CD4-positive, alpha-beta T cell (primary cell): ENCODE results near the gene FBXO7. TPM values are rescaled to one million over a fixed set of nuclear protein-coding genes. Genes with fewer than 3 reads are reported as not detected.

ENCODE experiments used
- ATAC-seq: fragments of 200-7000 bp; cut with Tn5 transposase; one replicate; pipeline ENCODE4 v1.10.0; 2022; ENCODE audit warnings: mild to moderate bottlenecking; ENCODE audit not compliant: poor library complexity
- CTCF ChIA-PET: fragments of 350-600 bp; sonication (Branson Sonifier 250); formaldehyde crosslinking; loops from one replicate; lab custom pipeline; 2021; ENCODE audit warnings: antibody characterized with exemption, inconsistent platforms; lab: Charles Lee
- POLR2A ChIA-PET: fragments of 350-600 bp; sonication (Branson Sonifier 250); formaldehyde crosslinking; loops from one replicate; lab custom pipeline; 2021; ENCODE audit warnings: antibody characterized with exemption, inconsistent platforms; lab: Charles Lee
- DNase-seq, 14 experiments: peaks; one replicate each; pipeline ENCODE4 v3.0.0-alpha.2; 2013 to 2020; ENCODE audit warnings: mixed read lengths in 2 of 14
- H3K27ac ChIP-seq, 2 donors: one replicate each; pipeline versions ENCODE4 v1.5.1 to v1.7.0; 2013; ENCODE audit warnings: low read length in 2 of 2, low read depth in 1 of 2, mild to moderate bottlenecking in 1 of 2
- H3K27me3 ChIP-seq, 2 experiments: 1 replicate in 1 of 2; 2 replicates in 1 of 2; pipeline versions ENCODE4 v1.6.1 to v1.7.0; 2013; ENCODE audit warnings: low read length in 2 of 2, control low read depth in 1 of 2, mild to moderate bottlenecking in 1 of 2, moderate library complexity in 1 of 2; ENCODE audit not compliant: insufficient read depth in 2 of 2, control insufficient read depth in 1 of 2
- H3K36me3 ChIP-seq: one replicate; pipeline ENCODE4 v1.6.1; 2013; ENCODE audit warnings: low read length, control low read depth; ENCODE audit not compliant: insufficient read depth
- H3K4me1 ChIP-seq: one replicate; pipeline ENCODE4 v1.6.1; 2013; ENCODE audit warnings: low read length, control low read depth; ENCODE audit not compliant: insufficient read depth
- H3K4me3 ChIP-seq: one replicate; pipeline ENCODE4 v1.5.1; 2013; ENCODE audit warnings: mild to moderate bottlenecking, low read length, moderate library complexity
- H3K9me3 ChIP-seq, 2 experiments: 1 replicate in 1 of 2; 2 replicates in 1 of 2; pipeline versions ENCODE4 v1.6.1 to v1.7.0; 2013; ENCODE audit warnings: low read length in 2 of 2, mild to moderate bottlenecking in 2 of 2, control low read depth in 1 of 2, moderate library complexity in 1 of 2; ENCODE audit not compliant: control insufficient read depth in 1 of 2, insufficient read depth in 1 of 2
- H3K27ac Mint-ChIP-seq: one replicate; pipeline ENCODE4 v1.8.0; 2020; ENCODE audit warnings: mixed read lengths
- H3K27me3 Mint-ChIP-seq: one replicate; pipeline ENCODE4 v1.8.0; 2021; ENCODE audit warnings: mixed read lengths
- H3K36me3 Mint-ChIP-seq: one replicate; pipeline ENCODE4 v1.8.0; 2021; ENCODE audit warnings: low read depth, mixed read lengths
- H3K4me1 Mint-ChIP-seq: one replicate; pipeline ENCODE4 v1.8.0; 2021; ENCODE audit warnings: low read depth, mixed read lengths
- H3K4me3 Mint-ChIP-seq: one replicate; pipeline ENCODE4 v1.8.0; 2020; ENCODE audit warnings: mild to moderate bottlenecking, mixed read lengths
- H3K9me3 Mint-ChIP-seq: one replicate; pipeline ENCODE4 v1.8.0; 2020; ENCODE audit warnings: mixed read lengths
- intact Hi-C, 2 experiments: fragments of 100-400 bp; cut with DNase I in 1 of 2; cut with micrococcal nuclease in 1 of 2; formaldehyde crosslinking; loops; one replicate each; pipeline versions ENCODE4 v1.15.1 to v1.9.0; 2023 to 2025; cut with DNase I, micrococcal nuclease
- total RNA-seq, 174 experiments: library from RNA in 2 of 174; stranded (reverse) in 2 of 174; gene quantifications; one replicate each; pipeline ENCODE4 v1.2.3 and lab custom pipeline; 2021 to 2026
- TF ChIP-seq, protein P1 (sequence below): fragments of 200-600 bp; IDR thresholded peaks from one replicate; pipeline ENCODE4 v1.8.0; 2022; ENCODE audit warnings: antibody characterized with exemption, mild to moderate bottlenecking

FBXO7 gene
- total RNA-seq, 2 experiments from 2014 or later = 161 to 169 TPM

DNA sequence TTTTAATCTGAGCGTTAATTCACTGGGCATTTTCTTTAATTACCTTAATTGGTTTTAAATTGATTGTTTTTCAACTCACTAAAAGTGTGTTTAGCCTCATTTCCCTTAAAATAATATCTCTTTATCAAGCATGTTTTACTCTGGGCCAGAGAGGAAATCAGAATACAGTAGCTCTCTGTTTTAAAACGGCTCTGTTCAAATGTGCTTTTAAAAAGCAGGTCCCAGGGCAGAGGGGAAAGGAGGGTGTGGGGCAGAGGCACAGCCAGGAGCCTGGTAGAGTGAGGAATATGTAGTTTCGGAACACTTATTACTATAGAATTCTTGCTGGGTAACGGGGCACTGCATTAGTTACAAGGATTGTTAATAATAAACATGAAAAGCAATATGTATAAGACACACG, 47.6 kb downstream of the FBXO7 start:
- Histone ChIP-seq H3K27me3 (no peaks in the 10 kb centered on the region), H3K4me1 (no peaks in the 10 kb centered on the region), H3K9me3 (peaks cover 0 to 4% of the 10 kb centered on the region in 2 experiments), H3K36me3 (no peaks in the 10 kb centered on the region), H3K27ac (no peak overlapping the region), H3K4me3 (no peak overlapping the region)
- TF ChIP-seq, protein P1, sequence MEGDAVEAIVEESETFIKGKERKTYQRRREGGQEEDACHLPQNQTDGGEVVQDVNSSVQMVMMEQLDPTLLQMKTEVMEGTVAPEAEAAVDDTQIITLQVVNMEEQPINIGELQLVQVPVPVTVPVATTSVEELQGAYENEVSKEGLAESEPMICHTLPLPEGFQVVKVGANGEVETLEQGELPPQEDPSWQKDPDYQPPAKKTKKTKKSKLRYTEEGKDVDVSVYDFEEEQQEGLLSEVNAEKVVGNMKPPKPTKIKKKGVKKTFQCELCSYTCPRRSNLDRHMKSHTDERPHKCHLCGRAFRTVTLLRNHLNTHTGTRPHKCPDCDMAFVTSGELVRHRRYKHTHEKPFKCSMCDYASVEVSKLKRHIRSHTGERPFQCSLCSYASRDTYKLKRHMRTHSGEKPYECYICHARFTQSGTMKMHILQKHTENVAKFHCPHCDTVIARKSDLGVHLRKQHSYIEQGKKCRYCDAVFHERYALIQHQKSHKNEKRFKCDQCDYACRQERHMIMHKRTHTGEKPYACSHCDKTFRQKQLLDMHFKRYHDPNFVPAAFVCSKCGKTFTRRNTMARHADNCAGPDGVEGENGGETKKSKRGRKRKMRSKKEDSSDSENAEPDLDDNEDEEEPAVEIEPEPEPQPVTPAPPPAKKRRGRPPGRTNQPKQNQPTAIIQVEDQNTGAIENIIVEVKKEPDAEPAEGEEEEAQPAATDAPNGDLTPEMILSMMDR = no peak
- CTCF ChIA-PET = no interaction called here
- Mint-ChIP-seq H3K27ac (no peak overlapping the region), H3K36me3 (no peaks in the 10 kb centered on the region), H3K4me1 (no peaks in the 10 kb centered on the region), H3K9me3 (no peaks in the 10 kb centered on the region), H3K27me3 (no peaks in the 10 kb centered on the region), H3K4me3 (no peak overlapping the region)
- POLR2A ChIA-PET = no interaction called here
- intact Hi-C loops = no loop called here
- DNase-seq (no peak), ATAC-seq (no peak)

DNA sequence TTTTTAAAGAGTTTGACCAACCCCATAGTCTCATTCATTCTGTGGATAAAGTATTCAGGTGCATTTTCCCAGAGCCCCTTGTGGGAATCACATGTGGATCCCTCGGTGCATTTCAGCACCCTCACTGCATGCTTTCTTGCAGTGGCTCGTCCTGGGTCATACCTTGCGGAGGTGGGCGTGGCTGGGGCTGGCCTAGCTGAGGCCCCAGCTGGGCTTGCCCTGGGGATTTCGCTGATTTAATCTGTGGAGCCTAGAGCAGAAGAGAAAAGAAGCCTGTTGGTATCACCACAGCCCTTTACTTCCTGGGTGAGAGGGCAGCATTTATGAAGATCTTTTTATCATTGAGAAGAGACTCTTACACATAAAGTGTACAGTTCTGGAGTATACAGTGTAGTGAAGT, 53.1 kb downstream of the FBXO7 start:
- peaks cover 4% of the 10 kb centered on the region for H3K4me1 ChIP-seq
- H3K27me3 ChIP-seq = no peaks in the 10 kb centered on the region
- H3K27ac Mint-ChIP-seq = no peak overlapping the region
- ATAC-seq (no peak), DNase-seq (no peak)
- no peak overlapping the region for H3K4me3 Mint-ChIP-seq
- POLR2A ChIA-PET = no interaction called here
- H3K4me3 ChIP-seq = no peak overlapping the region
- peaks cover 7% of the 10 kb centered on the region for H3K27me3 Mint-ChIP-seq
- TF ChIP-seq, protein P1 = no peak
- no peaks in the 10 kb centered on the region for H3K9me3 Mint-ChIP-seq
- H3K36me3 ChIP-seq = no peaks in the 10 kb centered on the region
- no peaks in the 10 kb centered on the region for H3K4me1 Mint-ChIP-seq
- H3K36me3 Mint-ChIP-seq = no peaks in the 10 kb centered on the region
- H3K27ac ChIP-seq = no peak overlapping the region
- H3K9me3 ChIP-seq = no peaks in the 10 kb centered on the region
- CTCF ChIA-PET = interaction anchor here (2.9 kb wide), 1 partner anchor 269 kb away, joined by 21 read pairs; no protein-coding TSS in a partner anchor
- intact Hi-C loops = loop anchor here in 1 of 2 experiments (2.0 to 5.0 kb wide), 2 partner anchors 460 to 521 kb away; no protein-coding TSS in a partner anchor

DNA sequence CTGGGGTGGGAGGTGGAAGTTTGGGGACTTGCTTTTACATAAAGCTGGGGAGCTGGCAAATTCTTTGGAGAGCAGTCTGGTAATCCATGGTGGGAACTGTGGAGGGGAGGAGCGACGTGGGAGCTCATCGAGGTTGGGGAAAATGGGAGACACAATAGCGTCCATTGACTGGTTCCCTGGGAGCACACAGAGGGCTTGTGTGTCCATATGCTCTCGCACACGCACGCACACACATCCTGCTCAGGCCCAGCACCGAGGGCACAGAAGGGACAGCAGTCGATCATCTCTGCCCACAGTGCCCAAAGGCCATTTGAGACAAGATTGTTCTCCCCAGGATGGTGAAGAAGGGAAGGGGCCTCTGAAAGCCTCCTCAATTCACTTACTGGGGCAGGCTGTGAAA, 53.7 kb downstream of the FBXO7 start:
- no peak for ATAC-seq
- peaks cover 4% of the 10 kb centered on the region for H3K4me1 ChIP-seq
- no peak overlapping the region for H3K4me3 ChIP-seq
- TF ChIP-seq, protein P1 = no peak
- DNase-seq = no peak
- H3K9me3 Mint-ChIP-seq = no peaks in the 10 kb centered on the region
- H3K27ac ChIP-seq = no peak overlapping the region
- intact Hi-C loops = loop anchor here in 1 of 2 experiments (2.0 to 5.0 kb wide), 2 partner anchors 459 to 520 kb away; no protein-coding TSS in a partner anchor
- ChIA-PET CTCF (interaction anchor here (0.6 to 2.9 kb wide), 3 partner anchors 11 to 501 kb away, joined by 3 to 21 read pairs (median 3); no protein-coding TSS in a partner anchor), POLR2A (no interaction called here)
- H3K27me3 ChIP-seq = peaks cover 0 to 3% of the 10 kb centered on the region in 2 experiments
- H3K4me3 Mint-ChIP-seq = no peak overlapping the region
- no peak overlapping the region for H3K27ac Mint-ChIP-seq
- no peaks in the 10 kb centered on the region for H3K36me3 ChIP-seq
- H3K27me3 Mint-ChIP-seq = peaks cover 7% of the 10 kb centered on the region
- H3K4me1 Mint-ChIP-seq = no peaks in the 10 kb centered on the region
- H3K9me3 ChIP-seq = no peaks in the 10 kb centered on the region
- H3K36me3 Mint-ChIP-seq = no peaks in the 10 kb centered on the region
